Stromal cell of bone marrow (primary cell): ENCODE data around the gene ADD1.
A peak's percentile ranks its signal among the peaks of the same experiment; 100 is the strongest.

Source experiments
- DNase-seq: peaks from one replicate; pipeline ENCODE4 v3.0.0-alpha.2; 2012; ENCODE audit warnings: low read depth

Gene ADD1

GRCh38 chr4:2843263-2843940 lies at the start of gene ADD1:
Gene ADD1, plus strand, starts transcription at chr4:2843844. Its CDS starts 32,072 bp downstream, at chr4:2875916.
- peak; percentile 77 for DNase-seq

GRCh38 chr4:2794486-2795299 lies 49.0 kb upstream of the ADD1 start:
- DNase-seq, result peak; percentile 40

- no peak for DNase-seq
These were observed 48.2 kb upstream of the ADD1 start for GRCh38 chr4:2795300-2795892.

GRCh38 chr4:2795893-2796848 lies 47.5 kb upstream of the ADD1 start:
- no peak for DNase-seq

GRCh38 chr4:2796849-2797544 lies 46.6 kb upstream of the ADD1 start:
- no peak for DNase-seq

- no peak for DNase-seq
These were observed 45.9 kb upstream of the ADD1 start for GRCh38 chr4:2797545-2798305.

GRCh38 chr4:2798399-2799223 lies 45.0 kb upstream of the ADD1 start:
- DNase-seq, result no peak

GRCh38 chr4:2799224-2799911 lies 44.3 kb upstream of the ADD1 start:
- no peak for DNase-seq

GRCh38 chr4:2799971-2800690 lies 43.5 kb upstream of the ADD1 start:
- DNase-seq, result no peak

- DNase-seq, result no peak
These were observed 42.7 kb upstream of the ADD1 start for GRCh38 chr4:2800691-2801596.

GRCh38 chr4:2802618-2803531 lies 40.8 kb upstream of the ADD1 start:
- no peak for DNase-seq

GRCh38 chr4:2803624-2804448 lies 39.8 kb upstream of the ADD1 start:
- DNase-seq, result no peak

- DNase-seq, result no peak
These were observed 39.1 kb upstream of the ADD1 start for GRCh38 chr4:2804449-2804972.

- no peak for DNase-seq
These were observed 38.6 kb upstream of the ADD1 start for GRCh38 chr4:2804973-2805501.
